ENCODE results near the gene SIK3. TPM values are rescaled to one million over a fixed set of nuclear protein-coding genes. Genes with fewer than 3 reads are reported as not detected.
A peak's percentile ranks its signal among the peaks of the same experiment; 100 is the strongest.

SIK3 gene
- total RNA-seq, 1 experiment from 2014 or later: 31.4 TPM

DNA sequence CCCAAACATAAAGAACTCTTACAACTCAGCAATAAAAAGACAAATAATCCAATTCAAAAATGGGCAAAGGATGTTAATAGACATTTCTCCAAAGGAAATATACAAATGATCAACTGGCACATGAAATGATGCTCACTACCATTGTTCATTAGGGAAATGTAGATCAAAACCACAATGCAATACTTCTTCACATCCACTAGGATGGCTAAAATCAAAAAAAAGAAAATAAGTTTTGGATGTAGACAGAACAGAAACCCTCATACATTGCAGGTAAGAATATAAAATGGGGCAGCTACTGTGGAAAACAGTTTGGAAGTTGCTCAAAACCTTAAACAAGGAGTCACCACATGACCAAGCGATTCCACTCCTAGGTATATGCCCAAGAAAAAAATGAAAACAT, 16.3 kb downstream of the SIK3 start:
- Histone ChIP-seq H2AFZ (ENCODE audit: low read length) (no peak overlapping the region), H3K79me1 (ENCODE audit: insufficient read depth, low read depth, low read length, poor library complexity, severe bottlenecking) (peaks cover 5% of the 10 kb centered on the region), H3K4me1 (ENCODE audit: insufficient read depth, low read length) (0 out of 2 replicates have a peak, but pooled peaks cover 5% of the 10 kb centered on the region), H3K9ac (ENCODE audit: extremely low read depth, insufficient read length, low read length) (no peak overlapping the region), H4K20me1 (ENCODE audit: control insufficient read depth, insufficient read depth, insufficient read length) (no peaks in the 10 kb centered on the region), H3K4me2 (ENCODE audit: insufficient read depth, insufficient read length, low read length) (no peak overlapping the region), H3K18ac (ENCODE audit: insufficient read length, low read depth, low read length) (no peak overlapping the region), H4K91ac (ENCODE audit: insufficient read length, low read depth, low read length) (no peak overlapping the region), H2BK12ac (ENCODE audit: insufficient read length, low read depth, low read length) (no peak overlapping the region), H3T11ph (ENCODE audit: low read length) (no peak overlapping the region), H2BK5ac (ENCODE audit: insufficient read length, low read length) (no peak overlapping the region), H4K5ac (ENCODE audit: insufficient read length, low read depth, low read length) (no peak overlapping the region), H3K14ac (ENCODE audit: insufficient read depth, low read length) (no peak overlapping the region), H2BK15ac (ENCODE audit: low read depth, low read length) (no peak overlapping the region), H3K27me3 (ENCODE audit: insufficient read depth, low read length) (no peaks in the 10 kb centered on the region), H4K8ac (replicated peaks; ENCODE audit: insufficient read length, low read depth, low read length) (no peak overlapping the region), H2BK120ac (ENCODE audit: low read depth, low read length, poor library complexity, severe bottlenecking) (no peak overlapping the region), H3K27ac (ENCODE audit: insufficient read length, low read depth, low read length) (no peak overlapping the region), H2AK5ac (ENCODE audit: insufficient read length, low read length) (no peak overlapping the region), H3K79me2 (ENCODE audit: insufficient read depth, low read length) (peaks cover 6% of the 10 kb centered on the region; the same call in 1 of the 2 replicates), H3K23ac (ENCODE audit: insufficient read length, low read depth, low read length) (no peak overlapping the region), H3K9me3 (ENCODE audit: control insufficient read depth, low read depth, low read length) (no peaks in the 10 kb centered on the region), H3K23me2 (ENCODE audit: insufficient read length, low read depth, low read length, poor library complexity, severe bottlenecking) (no peaks in the 10 kb centered on the region), H3K4ac (ENCODE audit: low read depth, low read length) (no peak overlapping the region), H3K56ac (ENCODE audit: insufficient read length, low read depth, low read length) (no peak overlapping the region), H2BK20ac (ENCODE audit: low read depth, low read length, poor library complexity, severe bottlenecking) (no peak overlapping the region)
- peak; percentile 31; the same call in 2 of the 3 replicates for TF ChIP-seq CTCF (conservative IDR thresholded peaks at IDR 0.05)
- Mint-ChIP-seq H3K36me3 (ENCODE audit: insufficient read depth in 1 of 3, low read depth in 3 of 3) (0 out of 7 replicates have a peak, but pooled peaks cover 0 to 10% (median 0%) of the 10 kb centered on the region in 3 experiments), H3K9me3 (0 out of 5 replicates have a peak, but pooled peaks cover 0 to 2% of the 10 kb centered on the region in 2 experiments), H3K4me1 (peaks cover 44 to 46% of the 10 kb centered on the region in 2 experiments), H3K4me3 (no peak overlapping the region), H3K27me3 (ENCODE audit: low read depth) (no peaks in the 10 kb centered on the region), H3K27ac (no peak overlapping the region)
- WGBS (ENCODE audit: extremely low coverage, insufficient read length, low lambda C conversion rate): no CpG with 5 or more reads among the region's 1 CpG
- DNase-seq: no peak
